Left cardiac atrium (tissue), 4 donors: ENCODE data around the gene GLIS2. TPM values are rescaled to one million over a fixed set of nuclear protein-coding genes. Genes with fewer than 3 reads are reported as not detected.

Experiments
- ATAC-seq, 2 donors: fragments of 200-7000 bp; cut with Tn5 transposase; one replicate each; pipeline ENCODE4 v1.9.1; 2020; ENCODE audit warnings: mild to moderate bottlenecking in 2 of 2, moderate library complexity in 2 of 2
- DNase-seq: peaks from one replicate; pipeline ENCODE4 v3.0.0-alpha.2; 2020
- intact Hi-C, 2 donors: fragments of 100-400 bp; cut with DNase I; formaldehyde crosslinking; loops; one replicate each; pipeline versions ENCODE4 v1.14.1 to v1.15.1; 2022 to 2023
- total RNA-seq, 2 donors: library from RNA; stranded (reverse); fragmentation: NEBNext Ultra II Directional; extraction: Animal tissue kit (Norgen Biotek cat#: 25700); gene quantifications; one replicate each; pipeline ENCODE4 v1.2.1, GENCODE V29; 2021
- donor health status: DM: no; HTN: yes; CAD: no.
- donor health status: DM: no; HTN: yes; CAD: no; lungs with severe emphysema.
- donor health status: DM: yes; HTN: yes; CAD: no.
- donor health status: Dilated cardiomyopathy.

GLIS2 gene
- total RNA-seq, 2 donors from 2014 or later, result 23.9 to 29.2 TPM

DNA sequence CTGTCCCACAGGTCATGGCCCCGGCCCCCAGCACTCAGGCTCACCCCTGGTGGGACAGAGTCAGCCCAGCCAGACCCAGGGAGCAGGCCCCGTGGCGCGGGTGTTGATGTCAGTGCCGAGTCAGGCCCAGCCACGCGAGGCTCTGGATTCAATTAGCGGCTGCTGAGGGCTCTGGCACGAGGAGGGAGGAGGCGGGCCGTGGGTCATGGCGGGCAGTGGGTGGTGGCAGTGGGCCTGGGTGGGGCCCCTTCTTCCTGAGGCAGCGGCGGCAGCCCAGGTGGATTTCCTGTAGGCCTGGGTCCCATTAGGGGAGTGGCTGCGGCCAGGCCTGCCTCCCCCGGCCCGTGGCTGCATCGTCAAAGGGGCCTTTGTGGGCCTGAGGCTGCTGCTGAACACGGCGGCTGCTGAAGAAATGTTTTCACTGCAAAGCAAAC lies 68.7 kb downstream of the GLIS2 start:
- ATAC-seq, result peak in 1 of 2 donors; percentile 5
- DNase-seq, result peak; percentile 52
- intact Hi-C loops, result no loop called here

GRCh38 chr16:4385066-4385788 lies 69.4 kb downstream of the GLIS2 start:
- DNase-seq (peak; percentile 19), ATAC-seq (no peak)
- intact Hi-C loops, result no loop called here

DNA sequence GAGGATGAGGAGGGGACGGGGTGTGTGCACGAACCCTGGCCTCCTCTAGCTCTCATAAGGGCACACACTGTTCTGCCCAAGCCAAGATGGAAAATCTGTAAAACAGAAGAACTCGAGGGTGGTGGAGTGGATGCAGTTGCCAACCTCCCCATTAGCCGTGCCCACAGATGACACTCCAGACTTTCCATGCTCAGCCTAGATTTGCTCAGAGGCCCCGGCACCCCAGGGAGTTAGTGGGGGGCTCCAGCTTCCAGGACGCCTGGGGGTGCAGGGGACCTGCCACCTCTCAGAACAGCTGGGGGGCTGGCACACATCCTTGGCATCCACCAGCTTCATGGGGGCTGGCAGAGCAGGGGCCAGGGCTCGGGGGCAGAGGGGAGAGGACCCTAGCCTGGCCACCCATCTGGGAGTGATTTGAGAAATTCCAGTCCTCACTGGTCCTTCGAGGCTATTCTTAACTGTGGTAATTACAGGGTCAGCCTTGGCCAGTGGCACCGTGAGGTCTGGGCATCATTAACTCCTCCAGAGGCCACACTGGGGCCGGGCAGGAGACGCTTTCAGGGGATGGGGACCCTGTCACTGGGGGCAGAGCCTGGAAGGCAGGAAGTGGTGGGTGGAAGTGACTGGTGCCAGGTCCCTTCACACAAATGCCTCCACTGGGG lies 70.1 kb downstream of the GLIS2 start:
- intact Hi-C loops, result no loop called here
- ATAC-seq (no peak), DNase-seq (peak; percentile 23)

DNA sequence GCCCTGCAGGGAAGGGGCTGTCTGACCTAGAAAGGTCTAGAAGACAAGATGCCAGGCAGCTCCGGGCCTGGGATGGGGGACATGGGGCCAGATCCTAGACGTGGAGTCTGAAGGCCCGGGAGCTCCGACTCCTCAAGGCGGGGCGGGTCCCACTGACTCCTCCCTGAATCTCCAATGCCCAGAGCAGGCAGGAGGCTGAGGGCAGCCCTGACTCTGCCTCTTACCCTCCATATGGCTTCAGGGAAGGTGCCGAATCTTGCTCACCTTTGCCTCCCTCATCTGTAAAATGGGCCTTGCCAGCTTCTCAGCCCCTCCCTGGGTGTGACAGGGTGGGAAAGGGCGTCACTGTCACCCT lies 70.6 kb downstream of the GLIS2 start:
- intact Hi-C loops, result no loop called here
- peak; percentile 43 for DNase-seq
- peak; percentile 14 to 29 for ATAC-seq

DNA sequence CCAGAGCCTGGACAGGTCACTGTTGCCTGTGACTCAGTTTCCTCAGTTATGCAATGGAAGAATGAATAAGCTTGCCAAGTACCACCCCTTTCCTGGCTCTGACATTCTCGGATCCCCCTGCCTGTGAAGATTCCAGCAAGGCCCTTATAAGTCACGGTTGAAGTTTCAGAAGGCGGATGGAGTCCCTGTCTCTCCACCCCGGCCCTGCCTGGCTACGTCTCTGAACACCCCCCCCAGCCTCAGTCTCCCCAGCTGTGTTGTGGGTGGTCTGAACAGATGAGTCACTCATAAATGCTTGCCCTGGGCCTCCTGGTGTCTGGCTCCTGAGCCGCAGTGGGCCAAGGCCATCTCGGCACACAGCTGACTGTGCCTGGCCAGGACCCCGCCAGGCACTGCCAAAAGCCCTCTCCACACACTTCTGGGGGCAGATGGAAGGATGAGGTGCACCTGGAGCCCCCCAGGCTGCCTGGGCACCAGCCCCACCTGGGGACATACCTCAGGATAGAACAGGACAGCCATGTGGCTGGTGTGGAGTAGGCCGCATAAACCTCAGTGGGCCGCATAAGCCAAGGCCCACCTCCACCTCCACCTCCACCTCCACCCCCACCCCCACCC lies 71.2 kb downstream of the GLIS2 start:
- intact Hi-C loops, result no loop called here
- peak; percentile 28 for DNase-seq
- ATAC-seq, result peak in 1 of 2 donors; percentile 14

DNA sequence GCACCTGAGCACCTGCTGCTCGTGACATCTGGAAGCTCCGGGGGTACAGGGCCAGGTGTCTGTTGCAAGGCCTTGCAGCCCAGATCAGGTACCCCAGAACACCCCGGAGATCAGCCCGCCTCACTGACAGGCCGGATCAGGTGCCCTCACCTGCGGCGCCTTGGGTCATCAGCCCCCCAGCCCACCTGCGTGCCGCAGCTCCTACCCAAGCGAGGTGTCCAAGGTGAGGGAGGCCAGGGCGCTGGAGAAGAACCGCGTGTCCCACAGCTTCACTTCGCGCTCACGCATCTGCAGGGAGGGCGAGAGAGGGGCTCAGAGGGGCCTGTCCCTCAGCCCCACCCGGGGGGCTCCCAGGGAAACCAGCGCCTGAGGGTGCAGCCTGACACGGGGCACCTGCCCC lies 71.9 kb downstream of the GLIS2 start:
- ATAC-seq (no peak), DNase-seq (peak; percentile 16)
- intact Hi-C loops, result no loop called here

- peak; percentile 57 for DNase-seq
- peak; percentile 10 to 41 for ATAC-seq
- intact Hi-C loops, result no loop called here
These were observed 72.6 kb downstream of the GLIS2 start for GRCh38 chr16:4388271-4389021.

Other genes starting within 250 kb of the GLIS2 start
- gene ADCY9, start 199.6 kb upstream of the GLIS2 start, total RNA-seq, result 10 to 100 TPM; 22.6 to 25.9 TPM
- 100 to 1,000 TPM; 302 to 359 TPM for gene SRL, start 74.0 kb upstream of the GLIS2 start, total RNA-seq
- gene TFAP4, start 43.0 kb upstream of the GLIS2 start, total RNA-seq, result 1 to 10 TPM; 3.7 to 4.2 TPM
- gene PAM16, start 35.3 kb downstream of the GLIS2 start, total RNA-seq, result 10 to 100 TPM; 51.0 to 64.3 TPM
- gene VASN, start 55.8 kb downstream of the GLIS2 start, total RNA-seq, result 10 to 100 TPM; 10.6 to 20.0 TPM
- 10 to 100 TPM; 15.6 to 19.5 TPM for gene CORO7, start 100.5 kb downstream of the GLIS2 start, total RNA-seq
- 10 to 100 TPM; 44.6 to 48.3 TPM for gene DNAJA3, start 109.8 kb downstream of the GLIS2 start, total RNA-seq
- gene NMRAL1, start 158.6 kb downstream of the GLIS2 start, total RNA-seq, result 10 to 100 TPM; 16.8 to 17.2 TPM
- 10 to 100 TPM; 65.3 to 92.0 TPM for gene HMOX2, start 160.3 kb downstream of the GLIS2 start, total RNA-seq
- gene CDIP1, start 222.7 kb downstream of the GLIS2 start, total RNA-seq, result 10 to 100 TPM; 34.1 to 42.9 TPM
- under 1 TPM in 1 of 2 donors, not detected in 1; 0.10 TPM for gene C16orf96, start 240.3 kb downstream of the GLIS2 start, total RNA-seq